Activated CD8-positive, alpha-beta memory T cell treated with anti-CD3 and anti-CD28 coated beads, Interleukin-2, amount 50 U/mL, for 1 hour (primary cell): ENCODE measurements around the gene TAF4B.
"Not testable (repeated sequence)": the region's sequence is repeated elsewhere in the genome, so short reads cannot be mapped to it uniquely, and the experiment has no call there.

Experiments
- DNase-seq: peaks from one replicate; pipeline ENCODE4 v3.0.0-alpha.2; 2020; ENCODE audit errors: extremely low read depth

The TAF4B gene

DNA sequence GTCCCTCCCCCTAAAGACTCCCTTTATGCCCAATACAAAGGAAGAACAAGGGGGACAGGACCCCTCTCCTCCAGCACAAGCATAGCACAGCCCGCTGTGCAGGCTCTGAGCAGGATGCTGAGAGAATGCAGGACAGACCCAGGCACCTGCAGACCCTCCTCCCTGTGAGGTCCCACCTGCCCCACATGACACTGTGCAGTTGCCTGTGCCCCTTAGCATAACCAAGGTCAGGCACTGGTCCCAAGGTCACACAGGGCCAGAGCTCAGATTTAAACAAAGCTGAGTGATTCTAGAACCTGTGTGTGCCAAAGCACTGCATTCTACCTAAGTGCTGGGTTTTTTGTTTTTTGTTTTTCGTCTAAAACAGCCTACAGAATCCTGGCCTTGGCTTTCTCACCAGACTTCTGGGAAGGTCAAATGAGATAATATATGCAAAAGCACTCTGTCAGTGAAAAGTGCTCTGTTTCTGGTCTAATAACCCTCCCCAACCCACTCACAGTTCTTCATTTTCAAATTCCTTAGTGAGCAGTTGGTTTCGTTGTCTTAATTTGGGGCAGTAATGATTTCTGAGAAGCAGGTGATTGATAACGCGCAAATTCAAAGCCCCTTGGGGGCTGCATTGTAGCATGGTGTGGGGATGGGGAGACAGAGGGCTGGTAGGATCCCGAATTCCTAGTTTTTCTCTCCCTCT lies 196.4 kb downstream of the TAF4B start:
- no peak for DNase-seq

GRCh38 chr18:26424428-26425147 lies 198.3 kb downstream of the TAF4B start:
- no peak for DNase-seq

GRCh38 chr18:26425148-26425531 lies 198.9 kb downstream of the TAF4B start:
- DNase-seq = no peak

DNA sequence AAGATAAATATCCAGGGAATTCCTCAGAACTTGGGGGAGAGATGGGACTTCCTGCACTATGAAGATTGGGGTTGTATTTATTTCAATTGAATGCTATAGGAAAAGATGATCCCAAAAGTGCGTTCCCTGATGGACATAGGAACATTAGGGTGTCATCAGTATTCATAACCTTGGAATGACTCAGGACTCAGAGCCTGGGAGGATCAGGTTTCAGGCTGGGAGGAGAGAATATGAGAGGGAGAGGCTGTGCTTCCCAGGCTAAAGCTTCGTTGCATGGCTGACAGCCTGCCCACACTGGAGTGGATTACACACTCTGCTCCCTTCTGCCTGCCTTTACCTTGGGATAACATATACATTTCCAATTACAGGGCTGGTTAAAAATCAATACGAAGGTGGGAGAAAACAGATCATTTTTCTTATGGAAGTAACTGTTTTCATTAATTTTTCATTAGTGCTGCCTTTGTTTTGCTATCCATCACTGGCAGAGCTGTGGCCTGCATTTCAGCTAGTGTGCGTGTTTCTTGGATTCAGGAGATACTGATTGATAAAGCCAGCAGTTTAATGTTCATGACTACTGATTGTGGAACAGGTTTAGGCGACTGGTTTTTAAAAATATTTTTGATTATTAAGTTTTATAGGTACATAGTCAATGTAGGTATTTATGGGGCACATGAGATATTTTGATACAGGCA lies 203.4 kb downstream of the TAF4B start:
- no peak for DNase-seq

- DNase-seq = no peak
Observed at GRCh38 chr18:26432651-26433424, 206.6 kb downstream of the TAF4B start.

DNA sequence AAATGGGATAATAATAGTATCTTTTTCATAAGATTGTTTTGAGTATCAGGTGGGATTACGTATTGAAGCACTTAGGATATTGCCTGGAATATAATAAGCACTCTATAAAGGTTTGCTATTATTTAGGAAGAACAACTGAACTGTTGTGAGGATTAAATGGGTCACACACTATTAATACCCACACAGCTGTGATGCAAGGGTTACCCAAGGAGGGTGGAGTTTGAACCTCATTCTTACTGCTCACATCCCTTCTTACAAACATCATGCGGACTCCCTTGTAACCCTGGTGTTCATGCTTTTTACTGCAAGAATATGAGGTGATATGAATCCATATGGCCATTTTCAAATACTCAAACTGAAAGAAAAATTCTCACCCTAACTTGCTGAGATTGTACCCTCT lies 208.6 kb downstream of the TAF4B start:
- DNase-seq = no peak

DNA sequence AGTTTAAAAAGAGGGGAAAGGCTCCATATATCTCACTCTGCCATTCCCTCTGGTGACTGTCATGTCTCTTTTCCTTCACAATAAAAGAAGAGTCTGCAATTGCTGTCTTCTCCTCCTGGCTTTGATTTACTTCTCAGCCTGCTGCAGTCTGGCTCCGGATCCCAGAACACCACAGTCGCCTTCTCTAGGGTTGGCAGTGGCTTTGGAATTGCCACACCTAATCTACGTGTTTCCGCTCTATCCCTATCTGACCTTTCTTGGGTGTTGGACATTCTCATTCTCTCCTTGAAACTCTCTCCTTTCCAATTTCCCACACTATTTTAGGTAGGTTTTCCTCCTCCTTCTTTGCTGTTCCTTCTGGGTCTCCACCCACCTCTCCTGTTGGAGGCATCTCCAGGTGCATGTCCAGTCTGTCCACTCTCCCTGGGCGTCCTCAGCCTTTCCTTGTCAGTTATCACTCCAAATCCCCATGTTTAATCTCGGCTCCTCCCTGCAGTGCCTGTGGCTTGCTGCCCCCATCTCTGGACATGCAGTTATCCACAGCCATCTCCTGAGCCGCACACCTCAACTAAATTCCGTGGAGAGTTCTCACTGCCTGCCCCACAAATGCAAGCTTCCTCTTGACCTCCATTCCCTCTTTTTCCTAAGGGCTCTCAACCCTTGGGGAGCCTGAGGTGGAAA lies 209.3 kb downstream of the TAF4B start:
- no peak for DNase-seq

- no peak for DNase-seq
Observed at GRCh38 chr18:26436176-26437051, 210.2 kb downstream of the TAF4B start.

DNA sequence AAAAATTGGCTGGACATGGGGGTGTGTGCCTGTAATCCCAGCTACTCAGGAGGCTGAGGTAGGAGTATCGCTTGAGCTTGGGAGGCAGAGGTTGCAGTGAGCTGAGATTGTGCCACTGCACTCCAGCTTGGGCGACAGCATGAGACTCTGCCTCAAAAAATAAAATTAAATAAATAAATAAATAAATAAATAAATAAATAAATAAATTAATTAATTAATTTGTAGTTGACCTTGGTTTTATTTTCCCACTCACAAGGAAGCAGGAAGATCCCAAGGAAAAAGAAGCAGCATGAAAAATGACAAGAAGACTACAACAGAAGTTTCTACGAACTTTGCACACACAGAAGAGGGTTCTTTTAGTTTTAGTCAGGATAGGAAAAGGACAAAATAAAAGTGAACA lies 211.4 kb downstream of the TAF4B start:
- DNase-seq = not testable (repeated sequence)

DNA sequence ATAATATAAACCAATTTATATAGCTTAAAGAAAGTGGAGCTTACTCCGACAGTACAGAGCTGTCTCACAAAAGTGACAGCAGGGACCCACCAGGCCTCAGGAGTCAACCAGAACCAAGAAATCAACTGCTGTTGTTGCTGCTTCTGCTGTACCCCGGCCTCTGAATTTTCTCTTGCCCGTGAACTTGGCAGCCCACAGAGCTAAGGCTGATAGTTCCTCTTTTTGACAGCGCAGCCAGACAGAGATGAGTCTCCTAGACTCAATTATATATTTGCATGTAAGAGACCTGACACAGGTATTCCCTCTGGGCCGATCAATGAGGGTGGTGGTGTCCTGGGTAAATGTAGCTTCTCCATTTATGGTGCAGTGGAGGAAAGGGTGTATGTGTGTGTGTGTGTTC lies 212.7 kb downstream of the TAF4B start:
- DNase-seq = no peak

DNA sequence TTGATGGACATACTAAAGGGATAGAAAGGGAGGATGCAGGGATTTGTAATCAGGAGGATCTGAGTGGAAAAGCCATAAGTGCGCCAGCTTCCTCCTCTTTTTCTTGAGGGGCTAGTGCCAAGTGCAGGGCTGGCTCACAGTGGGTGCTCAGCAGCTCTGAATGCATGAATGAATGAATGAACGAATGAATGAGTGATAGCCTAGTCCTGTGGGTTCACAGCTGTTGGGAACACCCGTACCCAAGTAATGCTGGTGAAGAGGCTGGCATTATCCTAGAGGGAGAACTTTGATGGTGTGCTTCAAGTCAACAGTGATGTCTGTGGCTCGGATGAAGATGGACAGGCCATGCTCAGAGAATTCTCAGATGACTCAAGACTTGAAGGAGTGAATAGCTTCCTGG lies 213.3 kb downstream of the TAF4B start:
- no peak for DNase-seq

GRCh38 chr18:26440644-26441043 lies 214.4 kb downstream of the TAF4B start:
- no peak for DNase-seq
